Measurements from ENCODE around the gene MRPL23. TPM values are rescaled to one million over a fixed set of nuclear protein-coding genes. Genes with fewer than 3 reads are reported as not detected.

The MRPL23 gene
- total RNA-seq, 3 donors from 2014 or later (not counting 1 experiment from before 2014, with no cell fraction given), result 31.2 to 35.4 (median 32.8) TPM

DNA sequence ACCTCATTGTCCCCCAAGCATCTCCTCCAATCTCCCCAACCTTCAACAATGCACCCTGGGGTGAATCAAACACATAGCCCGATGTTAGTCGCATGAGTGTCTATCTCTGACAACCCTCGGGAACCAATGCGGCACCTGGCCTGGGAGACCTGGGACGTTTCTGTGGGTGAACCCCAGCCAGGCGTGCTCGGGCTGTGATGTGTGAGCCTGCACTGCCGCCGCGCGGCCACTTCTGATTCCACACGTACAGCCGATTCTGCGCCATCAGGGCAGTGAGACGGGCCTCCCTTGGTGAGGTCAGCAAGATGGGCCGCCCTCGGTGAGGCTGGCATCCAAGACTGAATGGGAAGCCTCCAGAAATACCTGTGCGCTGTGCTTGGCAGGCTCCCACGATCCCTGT, 55.7 kb downstream of the MRPL23 start:
- no peaks in the 10 kb centered on the region for H3K36me3 Mint-ChIP-seq
- DNase-seq (no peak), ATAC-seq (peak; percentile 57 to 61 (median 59))
- no peak overlapping the region for H3K4me3 Mint-ChIP-seq
- H3K36me3 ChIP-seq (ENCODE audit: control insufficient read depth, insufficient read depth, low read length), result no peaks in the 10 kb centered on the region
- no peak overlapping the region for H3K4me3 ChIP-seq (ENCODE audit: low read length)
- H3K27me3 Mint-ChIP-seq (ENCODE audit: low read depth in 2 of 2), result no peaks in the 10 kb centered on the region
- no peaks in the 10 kb centered on the region for H3K9me3 Mint-ChIP-seq
- intact Hi-C loops (cut with micrococcal nuclease), result no loop called here
- H3K4me1 Mint-ChIP-seq, result no peaks in the 10 kb centered on the region
- no peak overlapping the region for H3K27ac ChIP-seq (ENCODE audit: low read length)
- no peaks in the 10 kb centered on the region for H3K9me3 ChIP-seq (ENCODE audit: control insufficient read depth, insufficient read depth, low read length)
- H3K27me3 ChIP-seq (ENCODE audit: control insufficient read depth, insufficient read depth, low read length), result no peaks in the 10 kb centered on the region
- no CpG with 5 or more reads among the region's 19 CpGs for WGBS (ENCODE audit: insufficient coverage)
- H3K27ac Mint-ChIP-seq, result no peak overlapping the region
- H3K4me1 ChIP-seq (ENCODE audit: control insufficient read depth, insufficient read depth, low read length), result no peaks in the 10 kb centered on the region
- TF ChIP-seq, protein P1, sequence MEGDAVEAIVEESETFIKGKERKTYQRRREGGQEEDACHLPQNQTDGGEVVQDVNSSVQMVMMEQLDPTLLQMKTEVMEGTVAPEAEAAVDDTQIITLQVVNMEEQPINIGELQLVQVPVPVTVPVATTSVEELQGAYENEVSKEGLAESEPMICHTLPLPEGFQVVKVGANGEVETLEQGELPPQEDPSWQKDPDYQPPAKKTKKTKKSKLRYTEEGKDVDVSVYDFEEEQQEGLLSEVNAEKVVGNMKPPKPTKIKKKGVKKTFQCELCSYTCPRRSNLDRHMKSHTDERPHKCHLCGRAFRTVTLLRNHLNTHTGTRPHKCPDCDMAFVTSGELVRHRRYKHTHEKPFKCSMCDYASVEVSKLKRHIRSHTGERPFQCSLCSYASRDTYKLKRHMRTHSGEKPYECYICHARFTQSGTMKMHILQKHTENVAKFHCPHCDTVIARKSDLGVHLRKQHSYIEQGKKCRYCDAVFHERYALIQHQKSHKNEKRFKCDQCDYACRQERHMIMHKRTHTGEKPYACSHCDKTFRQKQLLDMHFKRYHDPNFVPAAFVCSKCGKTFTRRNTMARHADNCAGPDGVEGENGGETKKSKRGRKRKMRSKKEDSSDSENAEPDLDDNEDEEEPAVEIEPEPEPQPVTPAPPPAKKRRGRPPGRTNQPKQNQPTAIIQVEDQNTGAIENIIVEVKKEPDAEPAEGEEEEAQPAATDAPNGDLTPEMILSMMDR (IDR thresholded peaks at IDR 0.05), result no peak

DNA sequence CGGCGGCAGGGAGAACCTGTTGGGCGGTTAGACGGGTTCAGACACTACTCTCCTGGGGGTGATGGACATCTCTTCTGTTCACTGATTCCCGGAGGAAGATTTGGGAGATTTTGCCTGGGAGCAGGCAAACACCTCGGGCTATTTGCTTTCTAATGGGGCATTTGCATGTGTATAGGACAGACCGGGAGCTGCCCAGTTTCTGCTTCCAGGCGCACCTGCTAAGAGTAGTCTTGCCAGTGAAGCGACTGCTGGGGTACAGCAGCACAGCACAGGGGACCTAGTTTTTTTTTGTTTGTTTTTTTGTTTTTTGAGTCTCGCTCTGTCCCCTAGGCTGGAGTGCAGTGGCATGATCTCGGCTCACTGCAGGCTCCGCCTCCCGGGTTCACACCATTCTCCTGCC, 57.3 kb downstream of the MRPL23 start:
- TF ChIP-seq, protein P1 (IDR thresholded peaks at IDR 0.05), result no peak
- H3K4me3 Mint-ChIP-seq, result no peak overlapping the region
- WGBS (ENCODE audit: insufficient coverage), result no CpG with 5 or more reads among the region's 13 CpGs
- intact Hi-C loops (cut with micrococcal nuclease), result no loop called here
- H3K4me1 ChIP-seq (ENCODE audit: control insufficient read depth, insufficient read depth, low read length), result no peaks in the 10 kb centered on the region
- no peaks in the 10 kb centered on the region for H3K36me3 Mint-ChIP-seq
- H3K27me3 Mint-ChIP-seq (ENCODE audit: low read depth in 2 of 2), result no peaks in the 10 kb centered on the region
- no peaks in the 10 kb centered on the region for H3K36me3 ChIP-seq (ENCODE audit: control insufficient read depth, insufficient read depth, low read length)
- H3K27ac Mint-ChIP-seq, result no peak overlapping the region
- H3K4me1 Mint-ChIP-seq, result no peaks in the 10 kb centered on the region
- no peaks in the 10 kb centered on the region for H3K27me3 ChIP-seq (ENCODE audit: control insufficient read depth, insufficient read depth, low read length)
- no peak for DNase-seq
- H3K9me3 ChIP-seq (ENCODE audit: control insufficient read depth, insufficient read depth, low read length), result no peaks in the 10 kb centered on the region
- H3K9me3 Mint-ChIP-seq, result no peaks in the 10 kb centered on the region
- H3K4me3 ChIP-seq (ENCODE audit: low read length), result no peak overlapping the region
- no peak overlapping the region for H3K27ac ChIP-seq (ENCODE audit: low read length)
- ATAC-seq, result no peak

Other genes starting within 250 kb of the MRPL23 start
- gene IFITM10, start 196.7 kb upstream of the MRPL23 start, total RNA-seq, result 1 to 10 TPM; 5.5 to 8.1 (median 6.5) TPM
- 100 to 1,000 TPM; 388 to 446 (median 415) TPM for gene CTSD, start 183.4 kb upstream of the MRPL23 start, total RNA-seq
- gene SYT8, start 112.3 kb upstream of the MRPL23 start, total RNA-seq, result not detected
- 1 to 10 TPM; 1.2 to 5.4 (median 3.6) TPM for gene TNNI2, start 108.4 kb upstream of the MRPL23 start, total RNA-seq
- 100 to 1,000 TPM; 487 to 595 (median 536) TPM for gene LSP1, start 94.2 kb upstream of the MRPL23 start, total RNA-seq
- gene PRR33, start 55.4 kb upstream of the MRPL23 start, total RNA-seq, result under 1 TPM in 2 of 3 donors, not detected in 1; 0.14 to 0.32 TPM
- 10 to 100 TPM; 15.8 to 27.9 (median 26.2) TPM for gene TNNT3, start 27.6 kb upstream of the MRPL23 start, total RNA-seq
- not detected for gene H19, start 50.5 kb downstream of the MRPL23 start, total RNA-seq
- not detected for gene IGF2, start 192.1 kb downstream of the MRPL23 start, total RNA-seq
- not detected for gene INS, start 213.9 kb downstream of the MRPL23 start, total RNA-seq
- gene TH, start 224.5 kb downstream of the MRPL23 start, total RNA-seq, result not detected

All from natural killer cell (primary cell).